ENCODE results near the gene ZNF90.
A peak's percentile ranks its signal among the peaks of the same experiment; 100 is the strongest.
"Not testable (repeated sequence)": the region's sequence is repeated elsewhere in the genome, so short reads cannot be mapped to it uniquely, and the experiment has no call there.

ZNF90 gene

DNA sequence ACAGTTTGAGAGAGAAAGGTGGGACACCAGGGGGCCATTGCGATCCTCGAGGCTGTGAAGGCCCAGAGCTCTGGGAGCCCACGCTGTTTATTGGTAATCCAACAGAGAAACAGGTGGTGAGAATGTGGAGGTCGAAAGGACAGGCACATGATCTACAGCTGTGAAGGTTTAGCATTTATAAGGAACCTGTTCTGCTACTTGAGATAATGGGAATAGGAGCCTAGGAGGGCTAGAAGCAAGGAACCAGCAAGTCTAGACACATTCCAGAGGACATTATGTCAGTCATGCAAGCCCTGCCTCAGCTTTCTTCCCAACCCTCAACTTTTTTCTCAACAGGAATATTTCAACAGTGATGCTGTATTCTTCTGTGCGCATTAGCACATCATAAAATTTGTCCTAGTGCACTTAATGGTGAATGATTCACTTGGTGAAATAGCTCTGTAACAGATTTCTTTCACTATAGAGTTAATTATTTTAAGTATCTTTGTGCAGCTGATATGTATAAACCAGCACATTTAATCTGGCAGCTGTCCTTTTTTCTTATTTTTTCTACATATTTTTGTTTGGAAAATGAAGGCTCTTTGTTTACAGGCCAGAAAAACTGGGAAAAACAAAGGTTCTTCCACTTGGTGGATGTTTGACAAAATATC lies 25.4 kb downstream of the ZNF90 start:
- DNase-seq (ENCODE audit: low read depth, low spot score), result no peak

- DNase-seq (ENCODE audit: low read depth, low spot score), result no peak
Measured at GRCh38 chr19:20107301-20107700, 29.5 kb downstream of the ZNF90 start.

DNA sequence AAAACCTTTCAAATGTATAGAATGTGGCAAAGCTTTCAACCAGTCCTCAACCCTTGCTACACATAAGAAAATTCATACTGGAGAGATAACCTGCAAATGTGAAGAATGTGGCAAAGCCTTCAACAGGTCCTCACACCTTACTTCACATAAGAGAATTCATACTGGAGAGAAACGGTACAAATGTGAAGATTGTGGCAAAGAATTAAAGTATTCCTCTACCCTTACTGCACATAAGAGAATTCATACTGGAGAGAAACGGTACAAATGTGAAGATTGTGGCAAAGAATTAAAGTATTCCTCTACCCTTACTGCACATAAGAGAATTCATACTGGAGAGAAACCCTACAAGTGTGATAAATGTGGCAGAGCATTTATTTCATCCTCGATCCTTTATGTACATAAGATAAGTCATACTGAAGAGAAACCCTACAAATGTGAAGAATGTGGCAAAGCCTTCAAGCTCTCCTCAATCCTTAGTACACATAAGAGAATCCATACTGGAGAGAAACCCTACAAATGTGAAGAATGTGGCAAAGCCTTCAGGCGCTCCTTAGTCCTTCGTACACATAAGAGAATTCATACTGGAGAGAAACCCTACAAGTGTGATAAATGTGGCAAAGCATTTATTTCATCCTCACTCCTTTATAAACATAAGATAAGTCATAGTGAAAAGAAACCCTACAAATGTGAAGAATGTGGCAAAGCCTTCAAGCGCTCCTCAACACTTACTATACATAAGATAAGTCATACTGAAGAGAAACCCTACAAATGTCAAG lies 40.5 kb downstream of the ZNF90 start:
- not testable (repeated sequence) for DNase-seq (ENCODE audit: low read depth, low spot score)

- DNase-seq (ENCODE audit: low read depth, low spot score), result no peak
Measured at GRCh38 chr19:20124879-20125278, 47.1 kb downstream of the ZNF90 start.

GRCh38 chr19:20132933-20133332 lies 55.1 kb downstream of the ZNF90 start:
- DNase-seq (ENCODE audit: low read depth, low spot score), result not testable (repeated sequence)

DNA sequence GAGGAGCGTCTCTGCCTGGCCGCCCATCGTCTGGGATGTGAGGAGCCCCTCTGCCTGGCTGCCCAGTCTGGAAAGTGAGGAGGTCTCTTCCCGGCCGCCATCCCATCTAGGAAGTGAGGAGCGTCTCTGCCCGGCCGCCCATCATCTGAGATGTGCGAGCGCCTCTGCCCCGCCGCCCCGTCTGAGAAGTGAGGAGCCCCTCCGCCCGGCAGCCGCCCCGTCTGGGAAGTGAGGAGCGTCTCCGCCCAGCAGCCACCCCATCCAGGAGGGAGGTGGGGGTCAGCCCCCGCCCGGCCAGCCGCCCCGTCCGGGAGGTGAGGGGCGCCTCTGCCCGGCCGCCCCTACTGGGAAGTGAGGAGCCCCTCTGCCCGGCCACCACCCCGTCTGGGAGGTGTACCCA lies 59.9 kb downstream of the ZNF90 start:
- DNase-seq (ENCODE audit: low read depth, low spot score), result not testable (repeated sequence)

GRCh38 chr19:20151617-20152145 lies 73.9 kb downstream of the ZNF90 start:
- no peak for DNase-seq (ENCODE audit: low read depth, low spot score)

- DNase-seq (ENCODE audit: low read depth, low spot score), result not testable (repeated sequence)
Measured at GRCh38 chr19:20152506-20152905, 74.7 kb downstream of the ZNF90 start.

DNA sequence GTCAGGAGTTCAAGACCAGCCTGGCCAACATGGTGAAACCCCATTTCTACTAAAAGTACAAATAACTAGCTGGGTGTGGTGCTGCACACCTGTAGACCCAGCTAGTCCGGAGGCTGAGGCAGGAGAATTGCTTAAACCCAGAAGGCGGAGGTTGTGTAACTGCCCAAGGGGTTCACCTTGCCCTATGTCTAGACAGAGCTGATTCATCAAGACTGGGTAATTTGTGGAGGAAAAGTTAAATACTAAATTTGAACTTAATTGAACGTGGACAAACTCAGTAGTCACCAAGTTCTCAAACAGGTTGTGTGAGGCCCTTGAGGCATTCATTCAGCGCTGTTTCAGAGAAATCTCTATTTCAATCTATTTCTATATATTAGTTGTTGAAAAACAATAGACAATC lies 75.5 kb downstream of the ZNF90 start:
- DNase-seq (ENCODE audit: low read depth, low spot score), result no peak

- no peak for DNase-seq (ENCODE audit: low read depth, low spot score)
Measured at GRCh38 chr19:20154636-20155035, 76.8 kb downstream of the ZNF90 start.

DNA sequence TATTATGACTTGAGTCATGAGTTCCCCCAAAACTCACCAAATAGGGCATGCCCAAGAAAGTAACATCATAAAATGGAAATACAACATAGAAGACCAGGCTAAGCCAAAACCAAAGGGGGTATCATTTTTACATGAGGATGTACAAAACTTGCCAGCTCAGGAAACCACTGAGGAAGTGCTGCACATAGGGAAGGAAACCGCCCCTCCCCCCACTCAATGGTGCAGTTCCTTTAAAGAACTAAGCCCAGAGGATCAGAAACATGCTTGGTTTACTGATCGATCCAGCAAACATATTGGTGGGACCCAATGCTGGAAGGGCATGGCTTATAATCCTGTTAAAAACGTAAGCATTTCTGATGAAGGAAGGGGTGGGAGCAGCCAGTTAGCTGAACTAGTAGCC lies 85.0 kb downstream of the ZNF90 start:
- no peak for DNase-seq (ENCODE audit: low read depth, low spot score)

DNA sequence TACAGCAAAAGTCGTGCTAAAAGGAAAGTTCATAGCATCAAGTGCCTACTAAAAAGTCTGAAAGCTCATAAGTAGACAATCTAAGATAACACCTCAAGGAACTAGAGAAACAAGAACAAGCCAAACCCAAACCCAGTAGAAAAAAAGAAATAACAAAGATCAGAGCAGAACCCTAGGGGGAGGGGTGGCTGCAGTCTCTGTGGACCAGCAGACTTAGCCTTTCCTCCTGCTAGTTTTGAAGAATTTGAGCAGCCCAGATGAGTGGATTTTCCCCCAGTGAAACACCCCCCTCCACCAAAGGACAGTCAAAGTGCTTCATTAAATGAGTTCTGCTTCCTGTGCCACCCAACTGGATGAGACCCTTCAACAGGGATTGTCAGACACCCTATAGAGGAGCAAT lies 86.7 kb downstream of the ZNF90 start:
- DNase-seq (ENCODE audit: low read depth, low spot score), result no peak

GRCh38 chr19:20165971-20166592 lies 88.3 kb downstream of the ZNF90 start:
- DNase-seq (ENCODE audit: low read depth, low spot score), result no peak

DNA sequence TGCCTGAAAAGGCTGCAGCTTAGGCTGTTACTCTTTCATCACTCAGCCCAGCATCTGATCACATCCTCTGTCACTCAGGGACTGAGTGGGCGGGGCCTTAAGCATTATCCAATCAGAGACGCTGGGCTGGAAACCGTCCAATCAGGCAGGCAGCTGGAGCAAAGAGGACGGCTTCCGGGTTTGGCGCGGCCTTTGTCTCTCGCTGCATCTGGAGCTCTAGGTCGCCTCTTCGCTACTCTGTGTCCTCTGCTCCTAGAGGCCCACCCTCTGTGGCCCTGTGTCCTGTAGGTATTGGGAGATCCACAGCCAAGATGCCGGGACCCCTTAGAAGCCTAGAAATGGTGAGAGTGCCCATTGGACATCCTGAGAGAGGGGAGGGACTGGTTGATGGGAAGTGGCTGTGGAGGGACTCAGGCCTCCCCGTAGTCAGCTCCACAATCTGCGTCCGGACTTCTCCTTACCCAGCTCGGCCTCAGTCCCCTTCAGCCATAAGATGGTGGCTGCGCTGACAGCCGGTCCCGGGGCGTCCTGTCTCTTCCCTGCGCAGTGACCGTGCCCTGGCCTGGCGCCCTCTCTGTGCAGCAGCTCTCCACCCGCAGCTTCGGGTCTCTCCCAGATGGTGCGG lies 89.3 kb downstream of the ZNF90 start, which contains the start of gene ZNF486:
TSS of gene ZNF486 (plus strand) at position 195 of the 625 bp plus-strand sequence. CDS start at position 312, 117 bp downstream.
- DNase-seq (ENCODE audit: low read depth, low spot score), result peak; percentile 91

- DNase-seq (ENCODE audit: low read depth, low spot score), result no peak
Measured at GRCh38 chr19:20167651-20168122, 89.9 kb downstream of the ZNF90 start.

Data from smooth muscle cell of the brain vasculature (primary cell).